H9 (cell line): ENCODE results near the gene FKTN. TPM values are rescaled to one million over a fixed set of nuclear protein-coding genes. Genes with fewer than 3 reads are reported as not detected.

Source experiments
- DNase-seq: peaks from one replicate; pipeline ENCODE4 v3.0.0-alpha.2; 2017
- H2AFZ ChIP-seq: one replicate; pipeline ENCODE4 v1.6.1; 2013; ENCODE audit warnings: mild to moderate bottlenecking, low read length, control low read depth, moderate library complexity
- H2AK5ac ChIP-seq: 2 replicates; pipeline ENCODE4 v1.6.1; 2013; ENCODE audit warnings: low read length, control low read depth, mixed read lengths; ENCODE audit not compliant: insufficient read length
- H2BK120ac ChIP-seq: one replicate; pipeline ENCODE4 v1.6.1; 2013; ENCODE audit warnings: low read depth, mild to moderate bottlenecking, low read length, control low read depth, inconsistent platforms; ENCODE audit not compliant: poor library complexity, severe bottlenecking
- H2BK12ac ChIP-seq: 2 replicates; pipeline ENCODE4 v1.6.1; 2013; ENCODE audit warnings: low read length, control low read depth, mixed read lengths, low read depth; ENCODE audit not compliant: insufficient read length
- H2BK15ac ChIP-seq: 2 replicates; pipeline ENCODE4 v1.6.1; 2013; ENCODE audit warnings: low read depth, low read length, control low read depth
- H2BK20ac ChIP-seq: one replicate; pipeline ENCODE4 v1.6.1; 2013; ENCODE audit warnings: low read depth, mild to moderate bottlenecking, low read length, control low read depth, inconsistent platforms; ENCODE audit not compliant: poor library complexity, severe bottlenecking
- H2BK5ac ChIP-seq: 2 replicates; pipeline ENCODE4 v1.6.1; 2013; ENCODE audit warnings: low read length, control low read depth, mixed read lengths; ENCODE audit not compliant: insufficient read length
- H3K14ac ChIP-seq: 2 replicates; pipeline ENCODE4 v1.6.1; 2013; ENCODE audit warnings: low read length, control low read depth; ENCODE audit not compliant: insufficient read depth
- H3K18ac ChIP-seq: 2 replicates; pipeline ENCODE4 v1.6.1; 2013; ENCODE audit warnings: low read depth, mild to moderate bottlenecking, mixed read lengths, low read length, control low read depth; ENCODE audit not compliant: insufficient read length
- H3K23ac ChIP-seq: 2 replicates; pipeline ENCODE4 v1.6.1; 2013; ENCODE audit warnings: low read length, control low read depth, mixed read lengths, low read depth; ENCODE audit not compliant: insufficient read length
- H3K23me2 ChIP-seq: 2 replicates; pipeline ENCODE4 v1.6.1; 2013; ENCODE audit warnings: low read depth, mild to moderate bottlenecking, mixed read lengths, low read length, control low read depth; ENCODE audit not compliant: insufficient read length, poor library complexity, severe bottlenecking
- H3K27ac ChIP-seq: 2 replicates; pipeline ENCODE4 v1.5.1; 2013; ENCODE audit warnings: low read length, control low read depth, mixed read lengths, low read depth; ENCODE audit not compliant: insufficient read length
- H3K27me3 ChIP-seq: 2 replicates; pipeline ENCODE4 v1.6.1; 2013; ENCODE audit warnings: low read length, control low read depth, inconsistent platforms; ENCODE audit not compliant: insufficient read depth
- H3K4ac ChIP-seq: 2 replicates; pipeline ENCODE4 v1.6.1; 2013; ENCODE audit warnings: low read depth, mild to moderate bottlenecking, control low read depth, inconsistent platforms, low read length, moderate library complexity
- H3K4me1 ChIP-seq: 2 replicates; pipeline ENCODE4 v1.6.1; 2013; ENCODE audit warnings: low read length, control low read depth, inconsistent platforms; ENCODE audit not compliant: insufficient read depth
- H3K4me2 ChIP-seq: 2 replicates; pipeline ENCODE4 v1.6.1; 2013; ENCODE audit warnings: low read length, control low read depth, mixed read lengths; ENCODE audit not compliant: insufficient read length, insufficient read depth
- H3K56ac ChIP-seq: 2 replicates; pipeline ENCODE4 v1.6.1; 2013; ENCODE audit warnings: low read depth, mild to moderate bottlenecking, mixed read lengths, low read length, control low read depth; ENCODE audit not compliant: insufficient read length
- H3K79me1 ChIP-seq: 2 replicates; pipeline ENCODE4 v1.6.1; 2013; ENCODE audit warnings: low read depth, mild to moderate bottlenecking, moderate library complexity, low read length, control low read depth, inconsistent platforms; ENCODE audit not compliant: insufficient read depth, poor library complexity, severe bottlenecking
- H3K79me2 ChIP-seq: 2 replicates; pipeline ENCODE4 v1.6.1; 2013; ENCODE audit warnings: low read length, control low read depth, inconsistent platforms; ENCODE audit not compliant: insufficient read depth
- H3K9ac ChIP-seq: 2 replicates; pipeline ENCODE4 v1.6.1; 2013; ENCODE audit warnings: low read length, control low read depth, mixed read lengths; ENCODE audit not compliant: insufficient read length; ENCODE audit errors: extremely low read depth
- H3K9me3 ChIP-seq: one replicate; pipeline ENCODE4 v1.6.1; 2013; ENCODE audit warnings: low read depth, low read length, inconsistent platforms; ENCODE audit not compliant: control insufficient read depth
- H3T11ph ChIP-seq: one replicate; pipeline ENCODE4 v1.6.1; 2013; ENCODE audit warnings: mild to moderate bottlenecking, low read length, control low read depth, inconsistent platforms
- H4K20me1 ChIP-seq: one replicate; pipeline ENCODE4 v1.6.1; 2013; ENCODE audit not compliant: control insufficient read depth, insufficient read length, insufficient read depth
- H4K5ac ChIP-seq: 2 replicates; pipeline ENCODE4 v1.6.1; 2013; ENCODE audit warnings: low read depth, mild to moderate bottlenecking, mixed read lengths, low read length, control low read depth; ENCODE audit not compliant: insufficient read length
- H4K8ac ChIP-seq: replicated peaks from 2 replicates; pipeline ENCODE4 v1.6.1; 2013; ENCODE audit warnings: low read length, control low read depth, mixed read lengths, low read depth; ENCODE audit not compliant: insufficient read length
- H4K91ac ChIP-seq: 2 replicates; pipeline ENCODE4 v1.6.1; 2013; ENCODE audit warnings: low read depth, mild to moderate bottlenecking, moderate library complexity, mixed read lengths, low read length, control low read depth; ENCODE audit not compliant: insufficient read length
- H3K27ac Mint-ChIP-seq, 3 experiments: 2 replicates in 2 of 3; 3 replicates in 1 of 3; pipeline ENCODE4 v1.8.0; 2020 to 2021; ENCODE audit warnings: mixed read lengths in 3 of 3, mild to moderate bottlenecking in 1 of 3, moderate library complexity in 1 of 3
- H3K27me3 Mint-ChIP-seq: 2 replicates; pipeline ENCODE4 v1.8.0; 2021; ENCODE audit warnings: low read depth, mild to moderate bottlenecking, moderate library complexity, mixed read lengths
- H3K36me3 Mint-ChIP-seq, 3 experiments: 2 replicates in 2 of 3; 3 replicates in 1 of 3; pipeline ENCODE4 v1.8.0; 2020 to 2021; ENCODE audit warnings: low read depth in 3 of 3, mixed read lengths in 3 of 3; ENCODE audit not compliant: insufficient read depth in 1 of 3
- H3K4me1 Mint-ChIP-seq, 2 experiments: 2 replicates each; pipeline ENCODE4 v1.8.0; 2020; ENCODE audit warnings: mixed read lengths in 2 of 2
- H3K4me3 Mint-ChIP-seq, 2 experiments: 2 replicates in 1 of 2; 3 replicates in 1 of 2; pipeline ENCODE4 v1.8.0; 2020 to 2021; ENCODE audit warnings: mild to moderate bottlenecking in 2 of 2, mixed read lengths in 2 of 2, moderate library complexity in 1 of 2
- H3K9me3 Mint-ChIP-seq, 2 experiments: 2 replicates in 1 of 2; 3 replicates in 1 of 2; pipeline ENCODE4 v1.8.0; 2020; ENCODE audit warnings: mild to moderate bottlenecking in 2 of 2, mixed read lengths in 2 of 2, moderate library complexity in 1 of 2
- CTCF ChIP-seq: fragments of 200-600 bp; sonication (generic); conservative IDR thresholded peaks from 3 replicates; pipeline ENCODE4 v1.8.0; 2021; ENCODE audit warnings: antibody characterized with exemption, mild to moderate bottlenecking
- WGBS: extraction: QIAGEN DNeasy Blood & Tissue Kit; methylation state at CpG from one replicate; pipeline ENCODE4 v1.1.7; 2013; ENCODE audit warnings: missing lambda C conversion rate, low lambda C conversion rate, mixed read lengths; ENCODE audit not compliant: insufficient read length; ENCODE audit errors: extremely low coverage; 5-methylcytosine and 5-hydroxymethylcytosine counted together
- total RNA-seq: library from RNA; stranded (reverse); gene quantifications from 2 replicates; pipeline ENCODE4 v1.2.1, GENCODE V29; 2021

The FKTN gene
- total RNA-seq, 1 experiment from 2014 or later, result 14.3 TPM

GRCh38 chr9:105637787-105638395, 80.0 kb downstream of the FKTN start:
- Histone ChIP-seq H4K5ac (no peak overlapping the region), H2BK12ac (no peak overlapping the region), H3T11ph (no peak overlapping the region), H4K20me1 (no peaks in the 10 kb centered on the region), H3K23ac (no peak overlapping the region), H4K91ac (no peak overlapping the region), H3K79me1 (no peaks in the 10 kb centered on the region), H2BK5ac (no peak overlapping the region), H3K14ac (no peak overlapping the region), H3K4ac (no peak overlapping the region), H3K23me2 (no peaks in the 10 kb centered on the region), H4K8ac (no peak overlapping the region), H3K56ac (no peak overlapping the region), H3K27me3 (no peaks in the 10 kb centered on the region), H2AK5ac (no peak overlapping the region), H3K9me3 (no peaks in the 10 kb centered on the region), H2BK120ac (no peak overlapping the region), H2BK15ac (no peak overlapping the region), H2BK20ac (no peak overlapping the region), H3K9ac (no peak overlapping the region), H2AFZ (no peak overlapping the region), H3K27ac (no peak overlapping the region), H3K79me2 (no peaks in the 10 kb centered on the region), H3K18ac (no peak overlapping the region), H3K4me1 (no peaks in the 10 kb centered on the region), H3K4me2 (no peak overlapping the region)
- no peak for DNase-seq
- peaks cover 0 to 11% (median 6%) of the 10 kb centered on the region in 3 experiments; a peak in 3 of 7 replicates for H3K36me3 Mint-ChIP-seq
- no peak overlapping the region for H3K4me3 Mint-ChIP-seq
- H3K27me3 Mint-ChIP-seq, result no peaks in the 10 kb centered on the region
- no peaks in the 10 kb centered on the region; a peak in 1 of 4 replicates for H3K4me1 Mint-ChIP-seq
- H3K9me3 Mint-ChIP-seq, result peaks cover 3 to 7% of the 10 kb centered on the region in 2 experiments; a peak in 4 of 5 replicates
- H3K27ac Mint-ChIP-seq, result no peak overlapping the region
- peak; percentile 87 for TF ChIP-seq CTCF
- no CpG with 5 or more reads among the region's 4 CpGs for WGBS
